Fibroblast of the aortic adventitia (primary cell): ENCODE measurements around the gene TCP11. TPM values are rescaled to one million over a fixed set of nuclear protein-coding genes. Genes with fewer than 3 reads are reported as not detected.
A peak's percentile ranks its signal among the peaks of the same experiment; 100 is the strongest.

Experiments used
- DNase-seq: peaks from one replicate; pipeline ENCODE4 v3.0.0-alpha.2; 2010; ENCODE audit warnings: low read depth
- H3K4me3 ChIP-seq: 2 replicates; pipeline ENCODE4 v1.5.1; 2011; ENCODE audit warnings: low read depth, mild to moderate bottlenecking, control low read depth, low read length, moderate library complexity
- CTCF ChIP-seq: IDR thresholded peaks from 2 replicates; pipeline ENCODE4 v1.5.1; 2011; ENCODE audit warnings: mild to moderate bottlenecking, low read length, control low read depth, inconsistent platforms; ENCODE audit not compliant: insufficient read depth
- total RNA-seq: library from RNA; depleted of rRNA; stranded (reverse); fragments of >200 nt; gene quantifications from 2 replicates; pipeline ENCODE4 v1.2.3, GENCODE V29; 2012; ENCODE audit warnings: low replicate concordance

TCP11 gene
- total RNA-seq, 1 donor, result 0.36 TPM

- no peak overlapping the region for H3K4me3 ChIP-seq
- no peak for TF ChIP-seq CTCF
- DNase-seq, result peak; percentile 57
Measured at GRCh38 chr6:35148167-35148741, 7.1 kb upstream of the TCP11 start.

- no peak for DNase-seq
- no peak for TF ChIP-seq CTCF
Measured at GRCh38 chr6:35147486-35147885, 6.3 kb upstream of the TCP11 start.

GRCh38 chr6:35147026-35147425 is 5.9 kb upstream of the TCP11 start:
- H3K4me3 ChIP-seq, result no peak overlapping the region
- no peak for DNase-seq
- TF ChIP-seq CTCF, result no peak

More at GRCh38 chr6:35147486-35147885, 6.3 kb upstream of the TCP11 start:
- no peak overlapping the region for H3K4me3 ChIP-seq

GRCh38 chr6:35146453-35146852 is 5.3 kb upstream of the TCP11 start:
- H3K4me3 ChIP-seq, result no peak overlapping the region
- peak; percentile 71 for TF ChIP-seq CTCF
- peak; percentile 55 for DNase-seq

- no peak overlapping the region for H3K4me3 ChIP-seq
- no peak for DNase-seq
- no peak for TF ChIP-seq CTCF
Measured at GRCh38 chr6:35145757-35146156, 4.6 kb upstream of the TCP11 start.

- DNase-seq, result peak; percentile 19
- no peak for TF ChIP-seq CTCF
Measured at GRCh38 chr6:35142588-35143569, 1.7 kb upstream of the TCP11 start.

More at GRCh38 chr6:35142588-35143569, 1.7 kb upstream of the TCP11 start:
- H3K4me3 ChIP-seq, result no peak overlapping the region
